ENCODE data around the gene EFNA1. TPM values are rescaled to one million over a fixed set of nuclear protein-coding genes. Genes with fewer than 3 reads are reported as not detected.
A peak's percentile ranks its signal among the peaks of the same experiment; 100 is the strongest.

Gene EFNA1
- total and polyA plus RNA-seq, 2 of the 8 experiments (the other 6 are each of a cell fraction or from before 2014, with no cell fraction given): 4.9 to 14.6 TPM

DNA sequence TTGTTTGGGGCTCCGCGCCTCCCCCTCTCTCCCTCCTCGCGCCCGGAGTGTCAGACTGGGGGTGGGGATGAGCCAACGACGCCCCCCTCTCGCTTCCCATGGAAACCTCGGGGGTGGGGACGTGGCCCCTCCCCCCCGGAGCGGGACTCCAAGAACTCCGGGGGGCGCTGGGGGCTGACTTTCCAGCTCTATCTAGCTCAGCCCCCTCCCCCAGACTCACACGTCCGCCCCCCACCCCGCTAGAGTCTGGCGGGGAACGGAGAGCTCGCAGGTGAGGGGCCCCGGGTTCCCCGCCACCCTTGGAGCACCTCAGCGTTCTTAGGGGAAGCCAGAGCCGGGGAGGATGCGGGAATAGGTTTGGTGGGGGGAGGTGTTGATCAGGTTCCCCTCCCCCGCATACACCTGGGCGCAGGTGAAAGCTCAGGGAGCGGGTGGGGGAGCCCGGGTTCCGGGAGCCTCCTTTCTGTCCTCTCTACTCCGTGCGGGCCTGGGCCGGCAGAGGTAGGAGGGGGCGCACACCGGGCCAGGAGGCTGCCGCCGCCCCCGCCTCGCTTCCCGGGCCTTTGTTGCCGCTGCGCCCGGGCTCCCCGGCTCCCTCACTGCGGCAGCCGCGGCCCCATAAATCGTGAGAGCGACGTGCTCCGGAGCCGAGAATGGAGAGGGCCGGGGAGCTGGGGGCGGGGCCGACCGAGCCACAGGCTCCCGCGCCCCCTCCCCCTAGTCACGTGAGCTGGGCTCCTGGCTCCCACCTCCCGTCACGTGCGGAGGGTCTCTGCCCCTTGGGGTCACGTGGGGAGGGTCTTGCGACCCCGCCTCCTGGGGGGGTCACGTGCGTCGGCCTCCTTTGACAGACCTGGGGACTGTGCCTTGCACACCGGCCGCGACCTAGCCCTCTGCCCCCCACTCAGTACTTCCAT lies 47.1 kb upstream of the EFNA1 start (continued):
- no peak for TF ChIP-seq MAFK (IDR thresholded peaks at IDR 0.05; ENCODE audit: low read depth, low read length)
- no peak for TF ChIP-seq SRF (IDR thresholded peaks at IDR 0.05; ENCODE audit: low read depth, low read length)
- 0 out of 2 replicates have a peak, but pooled peaks have one; percentile 14 for TF ChIP-seq CHD2 (IDR thresholded peaks at IDR 0.05; ENCODE audit: low read length)
- no peak for TF ChIP-seq NANOG (IDR thresholded peaks at IDR 0.05; ENCODE audit: insufficient read depth, low read depth, low read length, poor library complexity, severe bottlenecking)
- no peak for TF ChIP-seq SIRT6 (IDR thresholded peaks at IDR 0.05; ENCODE audit: low read length)

All from H1 (cell line).